Glutamatergic neuron (in vitro differentiated cells): ENCODE measurements around the gene MYDGF. TPM values are rescaled to one million over a fixed set of nuclear protein-coding genes. Genes with fewer than 3 reads are reported as not detected.

Experiments
- DNase-seq: peaks from one replicate; pipeline ENCODE4 v3.0.0; 2022
- H3K27ac Mint-ChIP-seq: one replicate; pipeline ENCODE4 v1.8.0; 2020; ENCODE audit warnings: mild to moderate bottlenecking, mixed read lengths, inconsistent platforms; ENCODE audit not compliant: unreplicated experiment
- H3K27me3 Mint-ChIP-seq: one replicate; pipeline ENCODE4 v1.8.0; 2020; ENCODE audit warnings: mild to moderate bottlenecking, moderate library complexity, mixed read lengths, inconsistent platforms; ENCODE audit not compliant: unreplicated experiment
- H3K36me3 Mint-ChIP-seq: one replicate; pipeline ENCODE4 v1.8.0; 2020; ENCODE audit warnings: mild to moderate bottlenecking, mixed read lengths, inconsistent platforms; ENCODE audit not compliant: unreplicated experiment
- H3K4me1 Mint-ChIP-seq: one replicate; pipeline ENCODE4 v1.8.0; 2020; ENCODE audit warnings: mild to moderate bottlenecking, low read depth, mixed read lengths, inconsistent platforms; ENCODE audit not compliant: unreplicated experiment
- H3K4me3 Mint-ChIP-seq: one replicate; pipeline ENCODE4 v1.8.0; 2020; ENCODE audit warnings: mild to moderate bottlenecking, mixed read lengths, inconsistent platforms; ENCODE audit not compliant: unreplicated experiment
- H3K9me3 Mint-ChIP-seq: one replicate; pipeline ENCODE4 v1.8.0; 2020; ENCODE audit warnings: mild to moderate bottlenecking, moderate library complexity, mixed read lengths, inconsistent platforms; ENCODE audit not compliant: unreplicated experiment
- long read RNA-seq: library from polyadenylated mRNA; unstranded; transcript quantifications from one replicate; pipeline ENCODE4 v2.0.0, GENCODE V29; 2020; ENCODE audit not compliant: unreplicated experiment
- total RNA-seq: library from RNA; stranded (reverse); fragmentation: NEBNext Ultra II Directional; extraction: Animal tissue kit (Norgen Biotek cat#: 25700); gene quantifications from one replicate; pipeline ENCODE4 v1.2.1, GENCODE V29; 2021; ENCODE audit not compliant: unreplicated experiment
- TF ChIP-seq, protein P1 (sequence below): fragments of 200-600 bp; sonication (generic); IDR thresholded peaks from one replicate; pipeline ENCODE4 v1.5.0; 2021; ENCODE audit not compliant: partially characterized antibody, unreplicated experiment

MYDGF gene
- 32.6 TPM for total RNA-seq
- long read RNA-seq, transcript MYDGF-201 (6 exons, 1,018 nt): major isoform, 84 of 91 reads
- long read RNA-seq, partial matches to known transcripts: 2 of 91 reads
- long read RNA-seq, other reads (novel, unspliced or antisense): 3 of 91 reads

DNA sequence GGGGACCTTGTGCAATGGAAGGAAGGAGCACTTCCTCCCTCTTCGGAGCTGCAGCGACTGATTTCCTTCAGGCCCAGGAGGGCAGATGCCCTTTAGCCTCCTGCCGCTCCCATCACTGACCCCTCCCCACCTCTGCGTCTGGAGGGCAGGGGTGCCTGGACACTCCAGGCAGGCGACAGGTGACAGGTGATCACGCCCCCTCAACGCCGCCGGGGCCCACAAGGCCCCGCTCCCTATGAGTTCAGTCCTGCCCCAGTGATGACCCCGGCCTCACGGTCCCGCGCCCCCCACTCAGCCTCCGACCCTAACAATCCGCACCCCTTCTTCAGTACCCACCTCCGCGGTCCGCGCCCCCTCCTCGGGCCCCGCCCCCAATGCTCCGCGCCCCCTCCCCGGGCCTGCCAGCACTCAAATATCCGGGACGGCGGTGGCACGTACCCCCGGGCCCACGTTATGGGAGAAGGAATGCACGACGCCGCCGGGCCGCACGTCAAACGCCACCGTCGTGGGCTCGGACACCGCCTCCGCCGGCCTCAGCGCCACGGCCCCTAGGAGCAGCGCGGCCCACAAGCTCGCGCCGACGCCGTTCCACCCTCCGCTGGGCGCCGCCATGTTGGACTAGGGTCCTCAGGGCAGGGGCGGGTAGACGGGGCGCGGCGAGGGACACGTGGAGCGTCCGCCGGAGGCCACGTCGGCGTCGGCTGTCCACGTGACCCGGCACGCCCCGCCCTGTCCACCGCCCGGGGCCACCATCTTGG is at the start of gene MYDGF:
Gene MYDGF (minus strand): TSS at position 620 of the 758 bp plus-strand sequence. CDS start 8 bp downstream, at position 612.
- no peaks in the 10 kb centered on the region for H3K9me3 Mint-ChIP-seq
- peaks cover 1% of the 10 kb centered on the region for H3K27me3 Mint-ChIP-seq
- peaks cover 2% of the 10 kb centered on the region for H3K4me1 Mint-ChIP-seq
- peak; percentile 96 for DNase-seq
- TF ChIP-seq, protein P1, sequence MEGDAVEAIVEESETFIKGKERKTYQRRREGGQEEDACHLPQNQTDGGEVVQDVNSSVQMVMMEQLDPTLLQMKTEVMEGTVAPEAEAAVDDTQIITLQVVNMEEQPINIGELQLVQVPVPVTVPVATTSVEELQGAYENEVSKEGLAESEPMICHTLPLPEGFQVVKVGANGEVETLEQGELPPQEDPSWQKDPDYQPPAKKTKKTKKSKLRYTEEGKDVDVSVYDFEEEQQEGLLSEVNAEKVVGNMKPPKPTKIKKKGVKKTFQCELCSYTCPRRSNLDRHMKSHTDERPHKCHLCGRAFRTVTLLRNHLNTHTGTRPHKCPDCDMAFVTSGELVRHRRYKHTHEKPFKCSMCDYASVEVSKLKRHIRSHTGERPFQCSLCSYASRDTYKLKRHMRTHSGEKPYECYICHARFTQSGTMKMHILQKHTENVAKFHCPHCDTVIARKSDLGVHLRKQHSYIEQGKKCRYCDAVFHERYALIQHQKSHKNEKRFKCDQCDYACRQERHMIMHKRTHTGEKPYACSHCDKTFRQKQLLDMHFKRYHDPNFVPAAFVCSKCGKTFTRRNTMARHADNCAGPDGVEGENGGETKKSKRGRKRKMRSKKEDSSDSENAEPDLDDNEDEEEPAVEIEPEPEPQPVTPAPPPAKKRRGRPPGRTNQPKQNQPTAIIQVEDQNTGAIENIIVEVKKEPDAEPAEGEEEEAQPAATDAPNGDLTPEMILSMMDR: no peak
- peak within 1 kb of the TSS; percentile 66 for H3K27ac Mint-ChIP-seq
- H3K36me3 Mint-ChIP-seq: no peaks in the 10 kb centered on the region
- peak within 1 kb of the TSS; percentile 87 for H3K4me3 Mint-ChIP-seq

DNA sequence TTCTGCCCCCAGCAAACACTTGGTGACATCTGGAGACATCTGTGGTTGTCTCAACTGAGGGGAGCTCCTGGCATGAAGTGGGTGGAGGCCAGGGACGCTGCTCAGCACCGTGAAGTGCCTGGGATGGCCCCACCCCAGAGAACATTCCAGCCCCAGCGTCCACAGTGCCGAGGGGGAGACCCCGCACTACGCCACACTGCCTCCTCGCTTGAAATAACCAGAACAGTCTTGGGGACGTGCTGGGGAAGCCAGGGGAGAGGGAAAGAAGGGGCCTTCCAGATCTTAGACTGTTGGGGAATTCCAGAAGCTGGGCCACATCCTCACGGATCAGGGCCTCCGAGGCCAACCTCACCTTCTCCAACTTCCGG is 49.3 kb upstream of the MYDGF start:
- peaks cover 15% of the 10 kb centered on the region for H3K9me3 Mint-ChIP-seq
- peaks cover 5% of the 10 kb centered on the region for H3K36me3 Mint-ChIP-seq
- peaks cover 2% of the 10 kb centered on the region for H3K4me1 Mint-ChIP-seq
- TF ChIP-seq, protein P1: no peak
- no peak overlapping the region for H3K27ac Mint-ChIP-seq
- no peak for DNase-seq
- H3K4me3 Mint-ChIP-seq: no peak overlapping the region
- H3K27me3 Mint-ChIP-seq: peaks cover 21% of the 10 kb centered on the region

DNA sequence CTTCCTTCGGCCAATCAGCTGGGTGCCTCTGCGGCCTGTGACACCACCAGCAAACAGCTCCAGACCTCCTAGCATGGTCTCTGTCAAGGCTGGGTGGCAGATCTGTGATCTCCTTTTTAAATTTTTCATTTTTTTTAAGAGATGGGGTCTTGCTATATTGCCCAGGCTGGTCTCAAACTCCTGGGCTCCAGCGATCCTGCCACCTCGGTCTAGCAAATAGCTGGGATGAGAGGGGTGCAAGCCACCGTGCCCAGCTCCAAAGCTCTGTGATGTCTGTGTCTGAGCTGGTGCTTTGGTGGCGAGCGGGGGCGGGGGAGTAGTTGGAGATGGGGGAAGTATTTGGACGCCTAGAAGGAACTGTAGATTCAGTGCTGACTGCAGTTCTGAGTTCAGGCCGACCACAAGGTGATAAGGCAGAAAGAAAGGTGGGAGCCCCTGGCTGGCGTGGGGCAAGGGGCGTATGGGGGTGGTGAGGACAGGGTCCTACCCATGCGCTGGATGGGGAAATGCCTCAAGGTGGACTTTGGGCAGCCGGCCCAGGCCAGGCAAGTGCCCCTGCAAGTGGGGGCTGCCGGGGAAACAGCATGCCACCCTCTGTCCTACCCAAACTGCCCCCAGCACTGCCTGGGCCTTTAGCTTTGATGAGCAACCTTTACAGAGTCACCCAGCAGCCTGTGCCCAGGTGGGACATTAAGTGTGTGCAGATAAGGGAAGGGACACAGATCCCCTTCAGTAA is 48.0 kb upstream of the MYDGF start:
- H3K9me3 Mint-ChIP-seq: peaks cover 7% of the 10 kb centered on the region
- H3K36me3 Mint-ChIP-seq: peaks cover 4% of the 10 kb centered on the region
- H3K27me3 Mint-ChIP-seq: peaks cover 14% of the 10 kb centered on the region
- H3K27ac Mint-ChIP-seq: no peak overlapping the region
- TF ChIP-seq, protein P1: no peak
- H3K4me1 Mint-ChIP-seq: peaks cover 2% of the 10 kb centered on the region
- no peak for DNase-seq
- no peak overlapping the region for H3K4me3 Mint-ChIP-seq

DNA sequence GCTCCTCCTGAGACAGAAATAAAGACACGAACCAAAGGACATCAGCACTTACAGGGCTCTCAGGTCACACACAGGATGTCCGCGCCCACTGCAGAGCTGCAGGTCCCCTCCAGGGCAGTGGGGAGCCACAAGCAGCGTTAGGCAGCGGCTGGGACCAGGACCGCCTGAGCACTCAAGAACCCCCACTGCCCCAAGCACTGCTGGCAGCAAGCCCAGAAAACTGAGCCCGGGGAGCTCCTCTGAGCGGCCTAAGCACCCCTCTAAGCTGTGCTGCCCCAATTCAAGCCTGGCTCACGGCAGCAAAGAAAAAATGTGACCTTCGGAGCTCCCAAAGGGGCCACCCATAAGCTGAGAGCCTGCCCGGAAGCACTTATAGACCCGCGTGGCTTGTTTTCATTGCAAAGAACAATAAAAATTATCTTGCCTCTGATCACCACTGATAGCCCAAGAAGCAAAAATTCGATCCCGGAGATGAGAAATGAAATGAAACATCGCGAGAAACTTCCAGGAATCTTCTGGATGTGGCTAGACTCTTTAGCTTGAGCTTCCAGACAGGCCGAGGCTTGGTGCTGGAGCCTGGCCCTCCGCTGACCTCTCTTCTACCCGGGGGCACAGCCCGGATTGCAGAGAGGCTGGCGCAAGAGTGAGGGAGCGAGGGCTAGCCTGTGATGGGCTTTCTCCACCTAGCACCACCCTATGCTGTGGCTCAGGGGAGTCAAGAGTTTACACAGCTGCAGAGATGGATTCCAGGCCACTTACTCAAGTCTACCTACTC is 47.2 kb upstream of the MYDGF start:
- Mint-ChIP-seq H3K27ac (no peak overlapping the region), H3K27me3 (peaks cover 10% of the 10 kb centered on the region), H3K36me3 (peaks cover 4% of the 10 kb centered on the region), H3K9me3 (peaks cover 5% of the 10 kb centered on the region), H3K4me1 (peaks cover 2% of the 10 kb centered on the region), H3K4me3 (no peak overlapping the region)
- DNase-seq: no peak
- TF ChIP-seq, protein P1: no peak
